ENCODE measurements around the gene THBS1. TPM values are rescaled to one million over a fixed set of nuclear protein-coding genes. Genes with fewer than 3 reads are reported as not detected.

The THBS1 gene
- polyA plus RNA-seq, 5 donors: 99.5 to 164 (median 132) TPM

GRCh38 chr15:39573287-39573686 lies 7.6 kb upstream of the THBS1 start:
- DNase-seq: no peak

DNA sequence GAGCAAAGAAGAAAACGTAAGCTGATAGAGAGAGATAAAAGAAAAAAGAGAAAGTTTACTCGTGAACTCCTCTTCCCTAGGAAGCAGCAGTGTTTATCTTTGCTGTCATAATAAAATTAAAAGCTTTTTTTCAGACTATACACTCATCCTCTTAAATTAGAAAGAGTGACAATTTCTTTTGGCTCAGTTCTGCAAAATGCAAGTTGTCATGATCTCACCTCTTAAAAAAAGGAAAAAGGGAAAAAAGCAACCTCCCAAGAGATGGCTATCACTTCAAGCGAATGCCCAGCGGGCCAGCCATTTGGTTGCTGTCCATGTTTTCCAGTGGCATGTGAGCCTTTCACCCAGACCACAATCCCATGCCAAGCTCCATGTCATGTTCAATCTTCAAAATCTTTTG lies 7.0 kb upstream of the THBS1 start:
- no peak for DNase-seq

GRCh38 chr15:39574427-39574826 lies 6.5 kb upstream of the THBS1 start:
- no peak for DNase-seq

DNA sequence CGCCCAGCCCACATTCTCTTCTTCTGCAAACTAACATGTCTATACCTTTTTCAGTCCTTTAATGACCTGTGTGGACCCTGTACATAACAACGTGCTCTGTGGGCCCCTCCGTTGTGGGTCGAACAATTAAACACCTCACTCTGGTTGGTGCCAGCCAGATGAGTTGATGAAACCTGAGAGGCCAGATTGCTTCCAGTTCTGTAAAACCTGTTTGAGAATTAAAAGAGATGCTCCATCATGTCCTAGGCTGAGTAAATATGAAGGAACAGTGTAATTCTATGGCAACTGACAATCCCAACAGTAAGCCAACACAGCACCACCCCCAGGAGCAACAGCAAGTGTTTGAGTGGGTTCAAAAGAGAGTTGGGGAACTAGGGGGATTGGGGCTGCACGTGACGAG lies 5.7 kb upstream of the THBS1 start:
- no peak for DNase-seq

- no peak for DNase-seq
Measured at GRCh38 chr15:39578851-39579486, 1.9 kb upstream of the THBS1 start.

GRCh38 chr15:39579487-39580116 lies 1.3 kb upstream of the THBS1 start:
- DNase-seq: peak; percentile 78 to 80

GRCh38 chr15:39580117-39580484 lies 778 bp upstream of the THBS1 start:
- DNase-seq: peak; percentile 95

- DNase-seq: no peak
Measured at GRCh38 chr15:39581242-39581792, 438 bp downstream of the THBS1 start.

- DNase-seq: peak; percentile 52 to 54
Measured at GRCh38 chr15:39581793-39582285, 960 bp downstream of the THBS1 start.

DNA sequence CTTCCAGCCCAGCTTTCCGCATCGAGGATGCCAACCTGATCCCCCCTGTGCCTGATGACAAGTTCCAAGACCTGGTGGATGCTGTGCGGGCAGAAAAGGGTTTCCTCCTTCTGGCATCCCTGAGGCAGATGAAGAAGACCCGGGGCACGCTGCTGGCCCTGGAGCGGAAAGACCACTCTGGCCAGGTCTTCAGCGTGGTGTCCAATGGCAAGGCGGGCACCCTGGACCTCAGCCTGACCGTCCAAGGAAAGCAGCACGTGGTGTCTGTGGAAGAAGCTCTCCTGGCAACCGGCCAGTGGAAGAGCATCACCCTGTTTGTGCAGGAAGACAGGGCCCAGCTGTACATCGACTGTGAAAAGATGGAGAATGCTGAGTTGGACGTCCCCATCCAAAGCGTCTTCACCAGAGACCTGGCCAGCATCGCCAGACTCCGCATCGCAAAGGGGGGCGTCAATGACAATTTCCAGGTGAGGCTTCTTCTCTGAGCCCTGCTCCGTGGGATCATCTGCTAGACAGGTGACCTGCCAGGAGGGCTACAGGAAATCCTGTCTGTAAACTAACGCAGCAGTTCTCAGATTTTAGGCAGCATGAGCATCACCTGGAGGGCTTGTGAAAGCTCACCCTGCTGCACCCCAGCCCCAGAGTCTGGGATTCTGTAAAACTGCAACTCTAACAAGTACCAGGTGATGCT lies 1.6 kb downstream of the THBS1 start:
- no peak for DNase-seq

- DNase-seq: no peak
Measured at GRCh38 chr15:39582977-39583595, 2.2 kb downstream of the THBS1 start.

- DNase-seq: peak in 1 of 2 donors; percentile 37
Measured at GRCh38 chr15:39583596-39584265, 2.9 kb downstream of the THBS1 start.

DNA sequence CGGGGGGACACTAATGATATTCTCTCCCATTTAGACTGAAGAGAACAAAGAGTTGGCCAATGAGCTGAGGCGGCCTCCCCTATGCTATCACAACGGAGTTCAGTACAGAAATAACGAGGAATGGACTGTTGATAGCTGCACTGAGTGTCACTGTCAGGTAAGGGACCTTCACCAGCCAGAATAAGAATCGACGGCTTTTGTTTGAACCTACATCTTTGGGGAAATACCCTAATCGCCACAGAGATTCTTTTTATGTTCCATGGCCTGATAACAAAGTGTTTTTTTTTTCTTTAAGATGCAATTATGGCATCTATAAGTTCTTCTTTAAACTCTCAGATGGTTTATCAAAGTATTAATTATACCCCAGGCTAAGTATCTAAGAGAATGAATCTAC lies 3.4 kb downstream of the THBS1 start:
- DNase-seq: no peak

- DNase-seq: no peak
Measured at GRCh38 chr15:39584662-39585388, 3.9 kb downstream of the THBS1 start.

- peak in 1 of 2 donors; percentile 33 for DNase-seq
Measured at GRCh38 chr15:39585389-39585841, 4.5 kb downstream of the THBS1 start.

DNA sequence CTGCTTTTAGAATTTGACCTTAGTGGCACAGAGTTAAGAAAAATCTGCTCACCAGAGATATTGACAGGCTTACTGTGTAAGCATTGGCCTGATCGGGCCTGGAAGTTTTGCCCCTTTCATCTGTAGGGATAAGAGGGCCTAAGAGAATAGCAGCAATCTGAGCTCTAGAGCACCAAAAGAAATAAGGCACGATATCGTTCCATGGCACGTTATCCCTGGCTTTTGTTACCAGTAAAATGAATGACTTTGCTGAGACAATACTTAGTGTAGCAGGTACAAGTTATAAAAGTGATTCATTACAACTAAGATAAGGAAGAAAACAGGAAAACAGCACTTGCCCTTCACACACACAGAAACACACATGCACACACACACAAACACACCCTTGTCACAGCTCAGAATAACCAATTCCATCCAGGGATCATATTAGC lies 5.0 kb downstream of the THBS1 start:
- DNase-seq: no peak

DNA sequence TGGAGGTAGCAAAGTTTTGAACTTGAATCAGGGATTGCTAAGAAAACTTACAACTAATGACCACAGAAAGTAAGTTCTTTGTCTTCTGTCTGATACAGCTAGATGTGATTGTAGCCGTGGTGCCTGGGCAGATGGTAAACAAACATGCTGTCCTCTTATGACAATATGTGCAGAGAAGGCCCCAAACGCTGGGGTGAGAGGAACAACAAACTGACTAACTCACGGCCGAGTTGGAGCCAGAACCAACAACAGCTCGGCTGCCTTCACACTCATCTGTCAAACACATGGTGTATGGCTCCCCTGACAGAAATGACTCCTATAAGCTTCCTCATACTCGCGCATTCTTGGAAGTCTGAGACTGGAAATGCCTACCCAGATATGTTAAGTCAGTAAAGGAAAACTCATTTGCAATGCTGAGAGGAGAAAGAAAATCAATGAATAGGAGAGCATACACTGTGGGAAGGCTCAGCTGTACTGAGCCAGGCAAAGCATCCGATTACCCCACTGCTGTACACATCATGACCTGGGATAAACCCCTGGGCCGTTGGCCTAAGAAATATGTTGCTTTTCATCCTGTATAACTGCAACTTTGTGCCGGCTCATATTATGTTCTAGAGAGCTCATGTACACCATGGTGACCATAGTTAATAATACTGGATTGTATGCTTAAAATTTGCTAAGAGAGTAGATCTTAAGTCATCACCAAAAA lies 5.7 kb downstream of the THBS1 start:
- no peak for DNase-seq

- no peak for DNase-seq
Measured at GRCh38 chr15:39587096-39587721, 6.3 kb downstream of the THBS1 start.

- no peak for DNase-seq
Measured at GRCh38 chr15:39587731-39588530, 7.1 kb downstream of the THBS1 start.
